ENCODE data around the gene PITPNM3.
A peak's percentile ranks its signal among the peaks of the same experiment; 100 is the strongest.
"Not testable (repeated sequence)": the region's sequence is repeated elsewhere in the genome, so short reads cannot be mapped to it uniquely, and the experiment has no call there.

Gene PITPNM3

GRCh38 chr17:6497496-6498221 is 58.7 kb downstream of the PITPNM3 start:
- DNase-seq, result no peak

- no peak for DNase-seq
Observed at GRCh38 chr17:6496640-6497441, 59.5 kb downstream of the PITPNM3 start.

- no peak for DNase-seq
Observed at GRCh38 chr17:6496116-6496481, 60.3 kb downstream of the PITPNM3 start.

- DNase-seq, result no peak
Observed at GRCh38 chr17:6495450-6496115, 60.8 kb downstream of the PITPNM3 start.

- no peak for DNase-seq
Observed at GRCh38 chr17:6494239-6494941, 62.0 kb downstream of the PITPNM3 start.

- peak; percentile 13 for DNase-seq
Observed at GRCh38 chr17:6492892-6493674, 63.3 kb downstream of the PITPNM3 start.

- DNase-seq, result no peak
Observed at GRCh38 chr17:6491071-6491700, 65.2 kb downstream of the PITPNM3 start.

GRCh38 chr17:6489016-6489550 is 67.3 kb downstream of the PITPNM3 start:
- no peak for DNase-seq

- DNase-seq, result no peak
Observed at GRCh38 chr17:6488008-6488539, 68.3 kb downstream of the PITPNM3 start.

- no peak for DNase-seq
Observed at GRCh38 chr17:6487251-6488007, 68.9 kb downstream of the PITPNM3 start.

GRCh38 chr17:6485646-6486412 is 70.5 kb downstream of the PITPNM3 start:
- no peak for DNase-seq

- DNase-seq, result no peak
Observed at GRCh38 chr17:6483507-6483906, 72.8 kb downstream of the PITPNM3 start.

- DNase-seq, result not testable (repeated sequence)
Observed at GRCh38 chr17:6482796-6483195, 73.6 kb downstream of the PITPNM3 start.

- DNase-seq, result no peak
Observed at GRCh38 chr17:6482105-6482455, 74.3 kb downstream of the PITPNM3 start.

GRCh38 chr17:6480303-6480675 is 76.1 kb downstream of the PITPNM3 start:
- DNase-seq, result no peak

- DNase-seq, result no peak
Observed at GRCh38 chr17:6479622-6480302, 76.6 kb downstream of the PITPNM3 start.

- no peak for DNase-seq
Observed at GRCh38 chr17:6478486-6478885, 77.9 kb downstream of the PITPNM3 start.

GRCh38 chr17:6477831-6478383 is 78.4 kb downstream of the PITPNM3 start:
- no peak for DNase-seq

- DNase-seq, result no peak
Observed at GRCh38 chr17:6476810-6477179, 79.6 kb downstream of the PITPNM3 start.
